Type B pancreatic cell (in vitro differentiated cells): Measurements from ENCODE around the gene EZR. TPM values are rescaled to one million over a fixed set of nuclear protein-coding genes. Genes with fewer than 3 reads are reported as not detected.
A peak's percentile ranks its signal among the peaks of the same experiment; 100 is the strongest.

ENCODE experiments used
- DNase-seq: peaks from one replicate; pipeline ENCODE4 v3.0.0; 2021; ENCODE audit warnings: mixed read lengths; ENCODE audit not compliant: unreplicated experiment; ENCODE audit errors: extremely low spot score
- H3K27ac Mint-ChIP-seq: 2 replicates; pipeline ENCODE4 v1.8.0; 2021; ENCODE audit warnings: mild to moderate bottlenecking, mixed read lengths
- H3K27me3 Mint-ChIP-seq: 2 replicates; pipeline ENCODE4 v1.8.0; 2021; ENCODE audit warnings: mixed read lengths
- H3K36me3 Mint-ChIP-seq: 2 replicates; pipeline ENCODE4 v1.8.0; 2021; ENCODE audit warnings: mixed read lengths
- H3K4me1 Mint-ChIP-seq: one replicate; pipeline ENCODE4 v1.8.0; 2021; ENCODE audit warnings: mixed read lengths; ENCODE audit not compliant: unreplicated experiment
- H3K4me3 Mint-ChIP-seq: 2 replicates; pipeline ENCODE4 v1.8.0; 2021; ENCODE audit warnings: mild to moderate bottlenecking, mixed read lengths
- H3K9me3 Mint-ChIP-seq: 2 replicates; pipeline ENCODE4 v1.8.0; 2021; ENCODE audit warnings: mixed read lengths
- long read RNA-seq: library from polyadenylated mRNA; unstranded; transcript quantifications from one replicate; pipeline ENCODE4 v2.0.0, GENCODE V29; 2020
- total RNA-seq: library from RNA; stranded (reverse); gene quantifications from 2 replicates; pipeline ENCODE4 v1.2.1, GENCODE V29; 2021; ENCODE audit warnings: low replicate concordance
- TF ChIP-seq, protein P1 (sequence below): fragments of 200-600 bp; sonication (generic); conservative IDR thresholded peaks from 2 replicates; pipeline ENCODE4 v1.5.0; 2021; ENCODE audit warnings: antibody characterized with exemption, mild to moderate bottlenecking

The EZR gene
- total RNA-seq, result 166 and 349 TPM in 2 replicates
- long read RNA-seq, transcript EZR-202 (14 exons, 3,096 nt), result major isoform, 315 of 870 reads
- long read RNA-seq, transcript EZR-201 (13 exons, 3,068 nt), result minor isoform, 149 of 870 reads
- long read RNA-seq, partial matches to known transcripts, result 366 of 870 reads
- long read RNA-seq, other reads (novel, unspliced or antisense), result 40 of 870 reads

DNA sequence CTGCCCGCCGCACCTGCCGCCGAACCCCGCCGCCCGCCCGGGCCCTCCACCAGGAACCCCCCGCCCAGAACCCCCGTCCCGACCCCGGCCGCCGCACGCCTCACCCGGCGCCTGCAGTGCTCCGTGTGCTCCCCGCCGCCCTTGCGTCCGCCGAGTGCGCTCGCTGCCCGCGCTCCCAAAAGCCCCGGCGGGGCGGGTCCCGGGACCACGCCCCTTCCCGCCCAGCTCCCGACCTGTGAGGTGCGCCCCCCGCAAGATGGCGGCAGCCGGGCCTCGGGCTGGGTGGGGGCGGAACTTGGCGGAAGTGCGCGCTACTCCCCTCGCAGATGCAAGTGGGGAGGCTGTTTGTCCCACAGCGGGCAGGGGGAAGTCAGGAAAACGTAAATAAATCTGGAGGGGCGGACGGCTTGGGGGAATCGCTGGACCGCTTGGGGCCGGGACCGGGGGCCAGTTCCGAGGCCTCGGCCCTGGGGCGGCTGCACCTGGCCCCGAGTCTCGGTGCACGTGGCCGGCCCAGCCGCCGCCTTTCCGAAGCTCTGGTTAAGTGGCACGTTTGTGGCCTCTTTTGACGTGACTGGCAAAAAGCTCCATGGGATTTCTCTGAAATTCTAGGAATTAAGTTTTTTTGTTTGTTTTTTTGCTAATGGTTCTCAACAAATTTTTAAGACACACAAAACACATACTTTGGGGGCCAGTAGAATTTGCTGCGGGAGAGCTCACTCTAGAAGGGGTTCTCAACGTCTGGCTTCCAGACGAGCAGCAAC lies at the start of gene EZR:
TSS of gene EZR (minus strand) at position 156 of the 764 bp plus-strand sequence. CDS start 1,275 bp downstream, outside the sequence.
- Mint-ChIP-seq H3K9me3 (peaks cover 5% of the 10 kb centered on the region), H3K4me1 (peaks cover 24% of the 10 kb centered on the region), H3K36me3 (peaks cover 34% of the 10 kb centered on the region), H3K27ac (peak within 1 kb of the TSS; percentile 95), H3K27me3 (peaks cover 6% of the 10 kb centered on the region), H3K4me3 (peak within 1 kb of the TSS; percentile 100)
- DNase-seq, result peak; percentile 83
- TF ChIP-seq, protein P1, sequence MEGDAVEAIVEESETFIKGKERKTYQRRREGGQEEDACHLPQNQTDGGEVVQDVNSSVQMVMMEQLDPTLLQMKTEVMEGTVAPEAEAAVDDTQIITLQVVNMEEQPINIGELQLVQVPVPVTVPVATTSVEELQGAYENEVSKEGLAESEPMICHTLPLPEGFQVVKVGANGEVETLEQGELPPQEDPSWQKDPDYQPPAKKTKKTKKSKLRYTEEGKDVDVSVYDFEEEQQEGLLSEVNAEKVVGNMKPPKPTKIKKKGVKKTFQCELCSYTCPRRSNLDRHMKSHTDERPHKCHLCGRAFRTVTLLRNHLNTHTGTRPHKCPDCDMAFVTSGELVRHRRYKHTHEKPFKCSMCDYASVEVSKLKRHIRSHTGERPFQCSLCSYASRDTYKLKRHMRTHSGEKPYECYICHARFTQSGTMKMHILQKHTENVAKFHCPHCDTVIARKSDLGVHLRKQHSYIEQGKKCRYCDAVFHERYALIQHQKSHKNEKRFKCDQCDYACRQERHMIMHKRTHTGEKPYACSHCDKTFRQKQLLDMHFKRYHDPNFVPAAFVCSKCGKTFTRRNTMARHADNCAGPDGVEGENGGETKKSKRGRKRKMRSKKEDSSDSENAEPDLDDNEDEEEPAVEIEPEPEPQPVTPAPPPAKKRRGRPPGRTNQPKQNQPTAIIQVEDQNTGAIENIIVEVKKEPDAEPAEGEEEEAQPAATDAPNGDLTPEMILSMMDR, result no peak

DNA sequence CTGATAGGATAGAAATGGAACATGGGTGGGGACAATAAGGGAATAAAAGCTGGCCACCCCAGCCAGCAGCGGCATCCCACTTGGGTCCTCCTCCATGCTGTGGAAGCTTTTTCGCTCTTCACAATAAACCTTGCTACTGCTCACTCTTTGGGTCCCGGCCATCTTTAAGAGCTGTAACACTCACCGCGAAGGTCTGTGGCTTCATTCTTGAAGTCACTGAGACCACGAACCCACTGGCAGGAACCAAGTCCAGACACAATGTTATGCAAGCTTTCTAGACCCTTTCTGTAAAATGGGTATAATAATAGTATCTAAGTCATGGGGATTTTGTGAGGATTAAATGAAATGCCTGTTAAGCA lies 48.9 kb upstream of the EZR start:
- peak overlapping the region; percentile 85 for H3K27ac Mint-ChIP-seq
- no peak for DNase-seq

DNA sequence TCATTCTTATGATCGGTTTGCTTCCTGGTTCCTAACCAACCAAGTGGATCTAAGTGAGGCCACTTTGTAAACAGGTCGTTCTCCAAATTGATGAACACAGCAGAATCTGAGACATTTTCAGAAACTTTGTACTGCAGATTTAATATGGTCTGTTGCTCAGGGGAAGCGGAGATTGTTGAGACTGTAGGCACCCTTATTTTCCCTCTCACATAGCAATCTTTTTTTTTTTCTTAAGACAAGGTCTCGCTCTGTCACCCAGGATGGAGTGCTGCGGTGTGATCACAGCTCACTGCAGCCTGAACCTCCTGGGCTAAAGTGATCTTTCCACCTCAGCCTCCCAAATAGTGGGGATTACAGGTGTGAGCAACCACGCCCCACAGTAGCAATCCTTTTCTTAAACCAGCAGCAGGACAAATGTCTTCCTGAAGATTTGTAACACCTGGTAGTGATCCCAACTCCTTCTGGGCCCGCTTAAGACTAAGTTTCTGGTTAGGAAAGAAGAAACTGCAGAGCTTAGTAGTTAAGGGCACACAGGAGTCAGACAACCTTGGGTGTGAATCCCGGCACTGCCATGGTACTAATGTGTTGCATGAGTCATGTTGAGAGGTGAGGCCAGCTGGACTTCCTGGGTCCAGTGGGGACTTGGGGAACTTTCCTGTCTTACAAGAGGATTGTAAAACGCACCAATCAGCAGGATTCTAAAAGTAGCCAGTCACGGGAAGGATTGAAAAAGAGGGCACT lies 48.4 kb upstream of the EZR start:
- H3K36me3 Mint-ChIP-seq, result no peaks in the 10 kb centered on the region
- DNase-seq, result no peak
- peak overlapping the region; percentile 85 for H3K27ac Mint-ChIP-seq
- TF ChIP-seq, protein P1, result no peak
- H3K4me3 Mint-ChIP-seq, result peak overlapping the region; percentile 69
- peaks cover 4% of the 10 kb centered on the region for H3K27me3 Mint-ChIP-seq
- H3K4me1 Mint-ChIP-seq, result peaks cover 32% of the 10 kb centered on the region
- peaks cover 12% of the 10 kb centered on the region for H3K9me3 Mint-ChIP-seq

More for the DNA sequence above, 48.9 kb upstream of the EZR start:
- peaks cover 12% of the 10 kb centered on the region for H3K9me3 Mint-ChIP-seq
- H3K4me1 Mint-ChIP-seq, result peaks cover 32% of the 10 kb centered on the region
- H3K4me3 Mint-ChIP-seq, result peak overlapping the region; percentile 69
- H3K27me3 Mint-ChIP-seq, result peaks cover 4% of the 10 kb centered on the region
- no peaks in the 10 kb centered on the region for H3K36me3 Mint-ChIP-seq
- TF ChIP-seq, protein P1, result no peak

DNA sequence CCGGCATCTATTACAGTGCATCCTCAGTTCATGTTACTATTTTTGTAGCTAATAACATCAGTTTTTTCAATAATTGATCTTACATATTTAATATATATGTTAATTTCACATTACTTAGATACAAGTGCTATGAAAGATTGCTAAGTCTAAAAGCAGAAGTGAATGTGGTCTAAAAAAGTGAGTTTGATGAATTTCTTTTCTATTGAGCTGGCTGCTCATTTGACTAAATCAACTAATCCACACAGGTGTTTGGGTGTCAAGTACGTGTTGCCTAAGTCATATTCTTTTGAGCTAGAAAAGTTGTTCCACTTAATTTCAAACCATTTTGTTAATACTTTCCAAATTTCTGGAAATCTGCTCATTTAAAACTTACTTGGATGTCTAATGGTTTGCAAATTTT lies 46.6 kb upstream of the EZR start:
- Mint-ChIP-seq H3K4me3 (no peak overlapping the region), H3K36me3 (peaks cover 7% of the 10 kb centered on the region), H3K27ac (peak overlapping the region; percentile 0), H3K4me1 (peaks cover 32% of the 10 kb centered on the region), H3K9me3 (peaks cover 22% of the 10 kb centered on the region), H3K27me3 (peaks cover 4% of the 10 kb centered on the region)
- TF ChIP-seq, protein P1, result no peak
- DNase-seq, result no peak

DNA sequence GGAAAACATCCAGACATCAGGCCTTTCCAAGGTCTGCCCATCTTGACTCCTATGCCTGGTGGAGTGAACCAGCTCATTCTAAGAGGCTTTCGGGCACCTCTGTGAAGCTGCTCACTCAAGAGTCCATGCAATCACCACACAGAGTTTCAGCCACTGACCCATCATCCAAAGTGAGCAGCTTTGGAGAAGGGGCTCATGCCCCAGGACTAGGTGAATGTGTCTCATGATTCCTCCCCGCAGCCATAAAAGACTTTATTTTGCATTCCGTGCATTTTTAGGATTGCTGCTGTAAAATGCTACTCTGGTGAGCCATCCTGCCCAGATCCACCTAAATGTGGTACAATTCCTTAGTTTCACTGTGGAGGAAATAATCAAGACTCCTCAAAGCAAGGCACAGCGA lies 44.5 kb upstream of the EZR start:
- Mint-ChIP-seq H3K4me1 (peaks cover 20% of the 10 kb centered on the region), H3K36me3 (peaks cover 7% of the 10 kb centered on the region), H3K9me3 (peaks cover 11% of the 10 kb centered on the region), H3K27ac (peak overlapping the region; percentile 78), H3K27me3 (no peaks in the 10 kb centered on the region), H3K4me3 (no peak overlapping the region)
- TF ChIP-seq, protein P1, result no peak
- DNase-seq, result no peak
